Caco-2 (cell line): ENCODE measurements around the gene LIG1. TPM values are rescaled to one million over a fixed set of nuclear protein-coding genes. Genes with fewer than 3 reads are reported as not detected.
"Not testable (repeated sequence)": the region's sequence is repeated elsewhere in the genome, so short reads cannot be mapped to it uniquely, and the experiment has no call there.

ENCODE experiments used
- BruUV-seq: library from RNA; stranded (reverse); fragments of 400-500 nt; replicated peaks from 2 replicates; lab custom pipeline; 2021; lab: Mats Ljungman, UMichigan
- CTCF ChIA-PET: fragments of 300-600 bp; sonication (Branson Sonifier 250); formaldehyde crosslinking; loops from one replicate; lab custom pipeline; 2022; ENCODE audit warnings: antibody characterized with exemption; lab: Charles Lee
- POLR2A ChIA-PET: fragments of 300-600 bp; sonication (Branson Sonifier 250); formaldehyde crosslinking; loops from one replicate; lab custom pipeline; 2022; ENCODE audit warnings: antibody characterized with exemption; lab: Charles Lee
- DNase-seq, 2 experiments: peaks; one replicate each; pipeline versions ENCODE4 v3.0.0 to v3.0.0-alpha.2; 2020 to 2022
- H3K27me3 ChIP-seq: replicated peaks from 2 replicates; pipeline ENCODE4 v1.6.0; 2011; ENCODE audit warnings: low read length; ENCODE audit not compliant: control insufficient read depth, insufficient read depth
- H3K36me3 ChIP-seq: 2 replicates; pipeline ENCODE4 v1.5.1; 2011; ENCODE audit warnings: low read length; ENCODE audit not compliant: control insufficient read depth, insufficient read depth
- H3K4me1 ChIP-seq: fragments of 250-450 bp; sonication (Bioruptor Pico); 2 replicates; pipeline ENCODE4 v1.5.1; 2020; ENCODE audit warnings: mild to moderate bottlenecking
- H3K4me3 ChIP-seq: 2 replicates; pipeline ENCODE4 v1.5.1; 2011; ENCODE audit warnings: low read depth, mild to moderate bottlenecking, control low read depth, low read length
- H3K9me3 ChIP-seq: fragments of 250-450 bp; sonication (Bioruptor Pico); 2 replicates; pipeline ENCODE4 v1.5.1; 2020; ENCODE audit warnings: mild to moderate bottlenecking, moderate library complexity
- H3K27ac Mint-ChIP-seq: one replicate; pipeline ENCODE4 v1.8.0; 2022; ENCODE audit warnings: mixed read lengths; ENCODE audit not compliant: unreplicated experiment
- H3K27me3 Mint-ChIP-seq: one replicate; pipeline ENCODE4 v1.8.0; 2022; ENCODE audit warnings: mixed read lengths; ENCODE audit not compliant: insufficient read depth, unreplicated experiment
- H3K36me3 Mint-ChIP-seq: one replicate; pipeline ENCODE4 v1.8.0; 2022; ENCODE audit warnings: mild to moderate bottlenecking, mixed read lengths; ENCODE audit not compliant: insufficient read depth, unreplicated experiment
- H3K4me1 Mint-ChIP-seq: one replicate; pipeline ENCODE4 v1.8.0; 2022; ENCODE audit warnings: low read depth, mixed read lengths; ENCODE audit not compliant: unreplicated experiment
- H3K4me3 Mint-ChIP-seq: one replicate; pipeline ENCODE4 v1.8.0; 2022; ENCODE audit warnings: mild to moderate bottlenecking, moderate library complexity, mixed read lengths; ENCODE audit not compliant: unreplicated experiment
- H3K9me3 Mint-ChIP-seq: one replicate; pipeline ENCODE4 v1.8.0; 2022; ENCODE audit warnings: mixed read lengths; ENCODE audit not compliant: unreplicated experiment
- intact Hi-C: fragments of 100-400 bp; cut with micrococcal nuclease; formaldehyde crosslinking; loops from one replicate; pipeline ENCODE4 v1.10.0; 2022; ENCODE audit not compliant: unreplicated experiment
- total RNA-seq: library from RNA; stranded (reverse); gene quantifications from 2 replicates; pipeline ENCODE4 v1.2.3, GENCODE V29; 2022
- TF ChIP-seq, protein P1 (sequence below), 2 experiments: fragments of 200-600 bp in 1 of 2; IDR thresholded peaks; 1 replicate in 1 of 2; 2 replicates in 1 of 2; pipeline versions ENCODE4 v1.5.1 to v1.8.0; 2011 to 2022; ENCODE audit warnings: antibody characterized with exemption in 1 of 2, control low read depth in 1 of 2, inconsistent platforms in 1 of 2, low read depth in 1 of 2, low read length in 1 of 2, mild to moderate bottlenecking in 1 of 2, moderate library complexity in 1 of 2; ENCODE audit not compliant: insufficient read depth in 1 of 2, severe bottlenecking in 1 of 2, unreplicated experiment in 1 of 2

Gene LIG1
- total RNA-seq, 1 experiment from 2014 or later: 78.7 TPM

DNA sequence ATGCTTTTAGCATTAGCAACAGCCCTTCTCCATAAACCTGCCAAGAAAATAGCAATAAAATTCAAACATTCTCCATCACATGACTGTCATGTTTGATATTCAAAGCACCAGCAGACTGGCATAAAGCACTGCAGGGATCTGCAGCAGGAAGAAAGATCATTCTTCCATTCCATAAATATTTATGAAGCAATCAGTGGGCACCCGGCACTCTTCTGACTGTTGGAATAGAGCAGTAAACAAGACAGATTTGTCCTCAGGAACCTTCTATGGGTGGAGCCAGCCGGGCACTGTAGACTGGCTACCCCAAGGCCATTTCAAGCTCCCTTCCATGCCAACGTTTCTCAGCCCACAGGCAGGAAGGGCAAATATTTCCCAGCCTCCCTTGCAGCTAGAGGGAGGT is 85.1 kb downstream of the LIG1 start:
- Histone ChIP-seq H3K4me3 (no peak overlapping the region), H3K4me1 (no peaks in the 10 kb centered on the region), H3K27me3 (no peaks in the 10 kb centered on the region), H3K9me3 (no peaks in the 10 kb centered on the region), H3K36me3 (no peaks in the 10 kb centered on the region)
- intact Hi-C loops: no loop called here
- Mint-ChIP-seq H3K27me3 (peaks cover 9% of the 10 kb centered on the region), H3K27ac (no peak overlapping the region), H3K36me3 (no peaks in the 10 kb centered on the region), H3K9me3 (no peaks in the 10 kb centered on the region), H3K4me3 (no peak overlapping the region), H3K4me1 (no peaks in the 10 kb centered on the region)
- BruUV-seq: no TSS peak
- DNase-seq: no peak
- POLR2A ChIA-PET: no interaction called here
- CTCF ChIA-PET: no interaction called here
- TF ChIP-seq, protein P1, sequence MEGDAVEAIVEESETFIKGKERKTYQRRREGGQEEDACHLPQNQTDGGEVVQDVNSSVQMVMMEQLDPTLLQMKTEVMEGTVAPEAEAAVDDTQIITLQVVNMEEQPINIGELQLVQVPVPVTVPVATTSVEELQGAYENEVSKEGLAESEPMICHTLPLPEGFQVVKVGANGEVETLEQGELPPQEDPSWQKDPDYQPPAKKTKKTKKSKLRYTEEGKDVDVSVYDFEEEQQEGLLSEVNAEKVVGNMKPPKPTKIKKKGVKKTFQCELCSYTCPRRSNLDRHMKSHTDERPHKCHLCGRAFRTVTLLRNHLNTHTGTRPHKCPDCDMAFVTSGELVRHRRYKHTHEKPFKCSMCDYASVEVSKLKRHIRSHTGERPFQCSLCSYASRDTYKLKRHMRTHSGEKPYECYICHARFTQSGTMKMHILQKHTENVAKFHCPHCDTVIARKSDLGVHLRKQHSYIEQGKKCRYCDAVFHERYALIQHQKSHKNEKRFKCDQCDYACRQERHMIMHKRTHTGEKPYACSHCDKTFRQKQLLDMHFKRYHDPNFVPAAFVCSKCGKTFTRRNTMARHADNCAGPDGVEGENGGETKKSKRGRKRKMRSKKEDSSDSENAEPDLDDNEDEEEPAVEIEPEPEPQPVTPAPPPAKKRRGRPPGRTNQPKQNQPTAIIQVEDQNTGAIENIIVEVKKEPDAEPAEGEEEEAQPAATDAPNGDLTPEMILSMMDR (IDR thresholded peaks at IDR 0.05; ENCODE audit: insufficient read depth in 1 of 2, low read depth in 1 of 2, low read length in 1 of 2, severe bottlenecking in 1 of 2, unreplicated experiment in 1 of 2): no peak

DNA sequence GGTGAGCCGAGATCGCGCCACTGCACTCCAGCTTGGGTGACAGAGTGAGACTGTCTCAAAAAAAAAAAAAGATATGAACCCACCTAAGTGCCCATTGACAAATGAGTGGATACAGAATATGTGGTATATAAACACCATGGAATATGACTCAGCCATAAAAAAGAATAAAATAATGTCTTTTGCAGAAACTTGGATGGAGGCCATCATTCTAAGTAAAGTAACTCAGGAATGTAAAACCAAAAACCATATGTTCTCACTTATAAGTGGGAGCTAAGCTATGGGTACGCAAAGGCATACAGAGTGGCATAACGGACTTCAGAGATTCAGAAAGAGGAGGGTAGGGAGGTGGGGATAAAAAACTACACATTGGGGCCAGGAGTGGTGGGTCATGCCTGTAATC is 89.0 kb downstream of the LIG1 start:
- Mint-ChIP-seq H3K36me3 (no peaks in the 10 kb centered on the region), H3K9me3 (no peaks in the 10 kb centered on the region), H3K27ac (no peak overlapping the region), H3K4me1 (no peaks in the 10 kb centered on the region), H3K27me3 (peaks cover 13% of the 10 kb centered on the region), H3K4me3 (no peak overlapping the region)
- Histone ChIP-seq H3K4me1 (no peaks in the 10 kb centered on the region), H3K4me3 (no peak overlapping the region), H3K36me3 (no peaks in the 10 kb centered on the region), H3K9me3 (peaks cover 3% of the 10 kb centered on the region; the same call in 1 of the 2 replicates), H3K27me3 (no peaks in the 10 kb centered on the region)
- ChIA-PET CTCF (interaction anchor here (0.6 kb wide), 1 partner anchor 245 kb away, joined by 5 read pairs; no protein-coding TSS in a partner anchor), POLR2A (no interaction called here)
- no TSS peak for BruUV-seq
- intact Hi-C loops: no loop called here
- DNase-seq: no peak
- TF ChIP-seq, protein P1 (IDR thresholded peaks at IDR 0.05; ENCODE audit: insufficient read depth in 1 of 2, low read depth in 1 of 2, low read length in 1 of 2, severe bottlenecking in 1 of 2, unreplicated experiment in 1 of 2): no peak

DNA sequence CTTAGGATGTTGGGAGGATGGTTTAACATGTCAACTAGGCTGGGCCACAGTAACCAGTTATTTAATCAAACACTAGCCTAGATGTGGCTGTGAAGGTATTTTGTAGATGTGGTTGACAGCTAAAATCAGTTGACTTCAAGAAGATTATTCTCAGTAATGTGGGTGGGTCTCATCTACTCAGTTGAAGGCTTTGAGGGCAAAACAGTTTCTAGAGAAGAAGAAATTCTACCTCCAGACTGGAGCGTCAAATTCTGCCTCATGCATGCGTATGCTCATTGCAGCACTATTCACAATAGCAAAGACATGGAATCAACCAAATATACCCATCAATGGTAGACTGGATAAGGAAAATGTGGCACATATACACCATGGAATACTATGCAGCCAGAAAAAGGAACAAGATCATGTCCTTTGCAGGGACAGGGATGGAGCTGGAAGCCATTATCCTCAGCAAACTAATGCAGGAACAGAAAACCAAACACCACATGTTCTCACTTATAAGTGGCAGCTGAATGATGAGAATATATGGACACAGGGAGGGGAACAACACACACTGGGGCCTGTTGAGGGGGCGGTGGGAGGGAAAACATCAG is 99.9 kb downstream of the LIG1 start:
- H3K27me3 ChIP-seq, H3K36me3 Mint-ChIP-seq, H3K4me3 ChIP-seq, H3K4me1 ChIP-seq, intact Hi-C loops, BruUV-seq, H3K36me3 ChIP-seq, H3K9me3 ChIP-seq, CTCF ChIA-PET, H3K9me3 Mint-ChIP-seq, H3K27me3 Mint-ChIP-seq, DNase-seq, H3K27ac Mint-ChIP-seq, H3K4me1 Mint-ChIP-seq, H3K4me3 Mint-ChIP-seq, POLR2A ChIA-PET: not testable (repeated sequence)
